ENCODE measurements around the gene NCEH1. TPM values are rescaled to one million over a fixed set of nuclear protein-coding genes. Genes with fewer than 3 reads are reported as not detected.
"Not testable (repeated sequence)": the region's sequence is repeated elsewhere in the genome, so short reads cannot be mapped to it uniquely, and the experiment has no call there.

The NCEH1 gene
- total RNA-seq, 2 donors from 2014 or later: 4.4 to 5.2 TPM

GRCh38 chr3:172594900-172595663, 115.8 kb downstream of the NCEH1 start:
- H3K36me3 Mint-ChIP-seq: peaks cover 20 to 27% of the 10 kb centered on the region in 2 donors
- H3K27ac Mint-ChIP-seq: peak overlapping the region; percentile 17 to 95
- not testable (repeated sequence) for DNase-seq (ENCODE audit: low spot score in 2 of 2); ATAC-seq
- peaks cover 11 to 17% of the 10 kb centered on the region in 2 donors for H3K9me3 Mint-ChIP-seq

- peak overlapping the region; percentile 87 to 96 for H3K27ac Mint-ChIP-seq
- DNase-seq (ENCODE audit: low spot score in 2 of 2): no peak
- H3K36me3 Mint-ChIP-seq: peaks cover 28 to 37% of the 10 kb centered on the region in 2 donors
- ATAC-seq: no peak
- H3K9me3 Mint-ChIP-seq: peaks cover 14 to 19% of the 10 kb centered on the region in 2 donors
These were observed 117.8 kb downstream of the NCEH1 start for GRCh38 chr3:172592898-172593669.

GRCh38 chr3:172591876-172592771, 118.7 kb downstream of the NCEH1 start:
- ATAC-seq: peak; percentile 91
- H3K36me3 Mint-ChIP-seq: peaks cover 31 to 42% of the 10 kb centered on the region in 2 donors
- H3K9me3 Mint-ChIP-seq: peaks cover 14 to 19% of the 10 kb centered on the region in 2 donors
- H3K27ac Mint-ChIP-seq: peak overlapping the region; percentile 87 to 96
- DNase-seq (ENCODE audit: low spot score in 2 of 2): peak; percentile 81 to 96

- Mint-ChIP-seq H3K36me3 (peaks cover 31 to 42% of the 10 kb centered on the region in 2 donors), H3K27ac (peak overlapping the region; percentile 8 to 87), H3K9me3 (peaks cover 14 to 19% of the 10 kb centered on the region in 2 donors)
- no peak for DNase-seq (ENCODE audit: low spot score in 2 of 2)
- no peak for ATAC-seq
These were observed 119.7 kb downstream of the NCEH1 start for GRCh38 chr3:172591125-172591605.

GRCh38 chr3:172586436-172586835, 124.4 kb downstream of the NCEH1 start:
- peak in 1 of 2 donors; percentile 22 for ATAC-seq
- H3K36me3 Mint-ChIP-seq: peaks cover 37 to 46% of the 10 kb centered on the region in 2 donors
- DNase-seq (ENCODE audit: low spot score in 2 of 2): no peak
- H3K27ac Mint-ChIP-seq: no peak overlapping the region
- H3K9me3 Mint-ChIP-seq: peaks cover 17 to 19% of the 10 kb centered on the region in 2 donors

- peaks cover 33 to 42% of the 10 kb centered on the region in 2 donors for H3K36me3 Mint-ChIP-seq
- H3K9me3 Mint-ChIP-seq: peaks cover 13 to 14% of the 10 kb centered on the region in 2 donors
- no peak overlapping the region for H3K27ac Mint-ChIP-seq
- DNase-seq (ENCODE audit: low spot score in 2 of 2): no peak
- ATAC-seq: no peak
These were observed 124.9 kb downstream of the NCEH1 start for GRCh38 chr3:172585954-172586353.

GRCh38 chr3:172582712-172583111, 128.2 kb downstream of the NCEH1 start:
- H3K27ac Mint-ChIP-seq: peak overlapping the region in 1 of 2 donors; percentile 85
- peaks cover 27 to 30% of the 10 kb centered on the region in 2 donors for H3K36me3 Mint-ChIP-seq
- ATAC-seq (no peak), DNase-seq (ENCODE audit: low spot score in 2 of 2) (no peak)
- peaks cover 4 to 11% of the 10 kb centered on the region in 2 donors for H3K9me3 Mint-ChIP-seq

GRCh38 chr3:172581757-172582166, 129.1 kb downstream of the NCEH1 start:
- Mint-ChIP-seq H3K27ac (peak overlapping the region; percentile 85 to 95), H3K9me3 (peaks cover 13 to 19% of the 10 kb centered on the region in 2 donors), H3K36me3 (peaks cover 35 to 38% of the 10 kb centered on the region in 2 donors)
- ATAC-seq (peak; percentile 79 to 86), DNase-seq (ENCODE audit: low spot score in 2 of 2) (no peak)

- peak; percentile 50 to 66 for ATAC-seq
- peaks cover 35 to 38% of the 10 kb centered on the region in 2 donors for H3K36me3 Mint-ChIP-seq
- peaks cover 13 to 19% of the 10 kb centered on the region in 2 donors for H3K9me3 Mint-ChIP-seq
These were observed 130.0 kb downstream of the NCEH1 start for GRCh38 chr3:172580680-172581401.

More at GRCh38 chr3:172580680-172581401, 130.0 kb downstream of the NCEH1 start:
- DNase-seq (ENCODE audit: low spot score in 2 of 2): no peak
- peak overlapping the region; percentile 85 to 95 for H3K27ac Mint-ChIP-seq

Other genes starting within 250 kb of the NCEH1 start
- 10 to 100 TPM; 32.7 to 99.9 TPM for gene TNFSF10, start 187.6 kb downstream of the NCEH1 start, total RNA-seq
- gene ECT2, start 39.7 kb upstream of the NCEH1 start, total RNA-seq: 10 to 100 TPM; 42.9 to 72.3 TPM

Measured in activated naive CD4-positive, alpha-beta T cell treated with anti-CD3 and anti-CD28 coated beads, Interleukin-2, amount 50 U/mL, for 72 hours (primary cell).